Measurements from ENCODE around the gene DRC1.

The DRC1 gene

DNA sequence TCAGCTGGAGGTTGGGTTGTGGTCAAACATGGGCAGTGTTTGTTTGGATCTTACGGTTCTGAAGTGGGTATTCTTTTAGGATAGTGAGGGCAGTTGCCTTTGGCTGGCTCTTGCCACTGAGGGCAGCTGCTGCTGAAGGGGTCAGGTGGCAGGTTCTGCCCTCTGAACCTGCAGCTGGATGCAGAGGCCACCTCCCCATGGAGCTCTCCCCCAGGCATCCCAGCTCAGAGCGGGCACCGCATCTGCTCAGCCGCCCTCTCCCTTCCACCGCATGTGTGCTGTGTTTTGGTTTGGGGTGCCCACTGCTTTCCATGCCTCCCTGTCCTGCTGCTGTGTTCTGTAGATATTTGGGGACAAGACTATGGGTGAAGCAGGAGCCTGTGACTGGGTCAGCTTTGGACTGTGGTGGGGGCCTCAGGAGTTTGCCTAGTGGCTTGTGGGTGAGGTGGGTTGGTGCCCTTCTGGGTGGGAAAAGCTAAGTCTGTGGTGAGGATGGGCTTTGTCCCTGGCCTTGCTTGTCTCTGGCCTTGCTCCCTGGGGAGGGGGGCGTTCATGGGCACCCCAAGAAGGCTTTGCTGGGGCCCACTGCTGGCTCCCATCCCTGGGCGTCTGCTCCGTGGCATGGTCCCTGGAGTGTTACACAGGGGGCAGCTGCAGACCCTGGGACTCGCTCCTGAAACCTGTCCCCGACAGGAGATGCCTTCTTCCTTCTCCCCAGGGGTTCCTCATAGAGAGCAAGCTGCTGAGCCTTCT lies 47.7 kb downstream of the DRC1 start:
- DNase-seq, result no peak

DNA sequence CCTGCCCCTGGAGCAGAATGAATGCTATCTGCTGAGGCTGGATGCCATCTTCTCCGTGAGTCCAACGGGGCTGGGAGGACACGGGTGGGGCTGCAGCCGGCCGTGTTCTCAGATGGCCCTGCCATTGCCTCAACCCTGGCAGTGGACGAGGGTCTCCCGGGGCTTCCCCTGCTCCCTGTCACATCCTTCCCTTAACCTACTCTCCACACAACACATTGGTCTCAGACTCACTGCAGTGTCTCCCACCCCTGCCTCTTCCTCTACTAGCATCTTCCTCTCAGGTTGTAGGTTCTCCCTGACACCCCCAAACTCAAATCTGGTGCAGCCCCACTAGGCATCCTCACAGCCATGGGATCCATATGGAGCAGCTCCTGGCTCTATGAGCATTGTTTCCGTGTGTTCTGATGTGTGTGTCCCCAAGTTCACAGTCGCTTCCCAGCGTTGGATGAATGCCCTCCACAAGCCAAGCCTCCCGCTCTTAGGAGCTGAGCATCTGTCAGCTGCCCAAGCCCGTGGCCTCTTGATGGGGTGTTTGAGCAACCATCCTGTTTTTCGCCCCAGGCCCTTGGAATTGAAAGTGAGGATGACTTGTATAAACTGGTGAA lies 48.4 kb downstream of the DRC1 start:
- no peak for DNase-seq

DNA sequence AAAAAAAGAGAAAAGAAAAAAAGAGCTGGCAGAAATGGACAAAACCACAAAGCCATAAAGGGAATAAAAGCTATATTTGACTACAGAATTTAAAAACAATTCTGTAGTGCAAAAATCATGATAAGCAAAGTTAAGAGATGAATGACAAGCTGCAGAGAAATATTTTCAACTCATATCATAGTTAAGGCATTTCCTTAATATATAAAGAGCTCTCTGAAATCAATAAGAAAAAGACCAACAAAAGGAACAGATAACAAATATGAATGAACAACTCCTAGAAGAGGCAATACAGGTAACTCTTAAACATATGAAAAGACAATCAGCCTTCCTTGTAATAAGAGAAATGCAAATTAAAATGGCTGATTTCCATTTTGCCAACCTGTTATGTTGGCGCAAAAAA lies 50.0 kb downstream of the DRC1 start:
- DNase-seq, result no peak

DNA sequence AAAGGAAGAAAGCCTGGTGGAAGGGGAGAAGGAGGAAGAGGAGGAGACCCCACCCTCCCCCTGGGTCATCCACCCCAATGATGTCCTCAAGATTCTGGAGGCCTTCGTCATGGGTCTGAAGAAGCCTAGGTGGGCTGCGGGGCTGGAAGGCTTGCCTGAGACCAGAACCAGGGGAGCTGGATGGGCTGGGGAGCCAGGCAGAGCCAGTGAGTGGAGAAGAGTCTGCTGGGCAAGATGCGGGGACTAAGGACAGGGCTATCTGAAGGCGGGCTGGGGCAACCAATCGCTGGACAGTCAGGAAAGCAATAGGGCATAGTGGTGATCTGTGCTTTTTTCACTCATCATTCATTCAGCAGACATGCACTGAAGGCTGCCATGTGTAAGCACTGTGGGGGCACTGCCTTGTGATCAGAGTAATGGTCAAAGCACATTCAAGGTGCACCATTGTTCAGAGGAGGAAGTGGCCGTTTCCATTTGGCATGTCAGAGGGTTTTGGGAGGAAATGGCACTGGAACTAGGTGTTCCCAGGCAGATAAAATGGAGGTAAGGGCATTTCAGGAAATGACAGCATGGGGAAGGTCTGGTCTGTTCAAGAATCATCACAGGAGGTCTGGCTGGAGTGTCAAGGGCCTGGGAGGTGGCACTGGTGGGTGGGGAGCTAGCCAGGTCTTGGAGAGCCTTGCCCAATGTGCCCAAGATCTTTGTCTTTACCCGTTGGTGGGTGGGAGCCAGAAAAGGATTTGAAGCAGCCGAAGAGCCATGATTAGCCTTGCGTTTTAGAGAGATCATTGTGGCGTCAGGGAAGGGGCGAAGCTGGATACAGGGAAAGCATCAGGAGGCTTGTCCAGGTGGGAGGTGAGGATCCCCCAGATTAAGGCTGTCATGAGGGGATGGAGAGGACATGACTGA lies 52.0 kb downstream of the DRC1 start:
- no peak for DNase-seq

DNA sequence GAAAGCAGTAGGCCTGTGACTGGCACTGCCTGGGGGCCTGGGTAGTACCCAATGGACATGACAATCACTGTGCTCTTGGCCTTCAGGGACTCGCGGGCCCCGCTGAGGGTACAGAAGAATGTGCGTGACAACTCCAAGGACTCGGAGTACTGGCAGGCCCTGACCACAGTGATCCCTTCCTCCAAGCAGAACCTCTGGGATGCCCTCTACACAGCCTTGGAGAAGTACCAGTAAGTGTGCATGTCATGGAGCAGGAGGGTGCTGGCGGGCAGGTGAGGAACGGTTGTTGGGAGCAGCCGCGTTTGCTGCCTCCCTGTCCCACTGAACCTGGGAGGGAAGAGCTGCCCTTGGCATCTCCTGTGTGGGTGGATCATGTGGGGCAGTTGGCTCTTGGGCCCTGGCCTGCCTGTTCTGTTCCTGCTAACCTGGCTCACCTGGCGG lies 52.9 kb downstream of the DRC1 start:
- DNase-seq, result no peak

DNA sequence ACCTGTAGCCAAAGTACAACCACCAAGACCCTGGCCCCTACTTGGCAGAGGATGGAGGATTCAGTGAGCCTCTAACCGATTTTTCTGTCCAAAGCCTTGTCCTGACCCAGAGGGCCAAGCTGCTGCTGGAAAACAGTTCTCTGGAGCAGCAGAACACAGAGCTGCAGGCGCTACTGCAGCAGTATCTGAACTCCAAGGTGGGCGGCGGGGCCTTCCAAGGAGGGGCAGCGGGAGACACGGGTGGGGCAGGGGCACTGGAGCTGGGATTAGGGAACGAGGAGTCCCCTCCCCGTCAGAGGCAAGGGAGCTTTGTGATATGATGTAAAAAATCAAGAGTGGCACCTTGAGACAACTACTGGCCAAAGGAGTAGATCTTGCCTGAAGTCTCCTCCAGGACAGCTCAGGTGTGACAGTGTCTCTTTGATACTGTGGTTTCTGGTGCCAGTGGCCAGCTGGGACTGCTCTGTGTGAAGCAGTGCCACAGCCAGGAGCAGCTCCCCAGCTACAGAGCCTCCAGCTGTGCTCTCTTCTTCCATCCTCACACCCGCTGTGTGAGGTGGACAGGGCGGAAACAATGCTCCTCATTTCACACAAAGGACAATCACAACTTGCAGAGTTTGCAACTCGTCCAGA lies 53.4 kb downstream of the DRC1 start:
- DNase-seq, result no peak

DNA sequence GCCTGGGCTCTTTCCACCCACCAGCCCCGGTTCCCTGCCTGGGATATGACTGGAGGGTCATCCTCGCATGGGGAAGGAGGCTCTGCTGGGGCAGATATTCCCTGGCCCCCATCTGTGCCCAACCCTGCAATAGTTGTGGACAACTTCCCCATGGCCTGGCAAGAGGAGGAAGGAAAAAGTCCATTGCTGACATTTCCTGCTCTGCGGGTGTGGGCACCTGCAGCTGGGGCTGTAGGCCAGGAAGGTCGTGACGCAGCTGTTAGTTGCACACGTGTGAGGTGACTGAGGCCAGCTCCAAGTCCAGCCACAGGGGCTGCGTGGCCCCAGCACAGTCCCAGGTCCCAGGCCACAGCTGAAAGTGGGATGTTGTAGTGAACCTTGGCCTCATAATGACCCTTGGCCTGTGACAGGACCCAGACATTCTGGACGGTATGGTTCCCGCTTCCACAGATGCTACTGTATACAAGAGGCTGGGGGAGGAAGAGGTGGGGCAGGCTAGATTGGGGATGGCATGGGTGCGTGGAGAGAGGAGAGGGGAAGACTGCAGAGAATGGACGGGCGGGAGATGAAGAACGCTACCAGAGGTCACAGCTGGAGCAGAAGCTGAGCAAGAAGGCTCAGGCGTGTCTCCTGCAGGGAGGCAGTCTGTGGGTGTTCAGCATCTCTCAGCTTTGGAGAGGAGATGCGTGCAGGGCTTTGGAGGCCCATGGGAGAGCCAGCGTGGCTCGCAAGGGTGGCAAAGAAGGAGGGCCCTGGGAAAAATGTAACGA lies 54.1 kb downstream of the DRC1 start:
- DNase-seq, result no peak

DNA sequence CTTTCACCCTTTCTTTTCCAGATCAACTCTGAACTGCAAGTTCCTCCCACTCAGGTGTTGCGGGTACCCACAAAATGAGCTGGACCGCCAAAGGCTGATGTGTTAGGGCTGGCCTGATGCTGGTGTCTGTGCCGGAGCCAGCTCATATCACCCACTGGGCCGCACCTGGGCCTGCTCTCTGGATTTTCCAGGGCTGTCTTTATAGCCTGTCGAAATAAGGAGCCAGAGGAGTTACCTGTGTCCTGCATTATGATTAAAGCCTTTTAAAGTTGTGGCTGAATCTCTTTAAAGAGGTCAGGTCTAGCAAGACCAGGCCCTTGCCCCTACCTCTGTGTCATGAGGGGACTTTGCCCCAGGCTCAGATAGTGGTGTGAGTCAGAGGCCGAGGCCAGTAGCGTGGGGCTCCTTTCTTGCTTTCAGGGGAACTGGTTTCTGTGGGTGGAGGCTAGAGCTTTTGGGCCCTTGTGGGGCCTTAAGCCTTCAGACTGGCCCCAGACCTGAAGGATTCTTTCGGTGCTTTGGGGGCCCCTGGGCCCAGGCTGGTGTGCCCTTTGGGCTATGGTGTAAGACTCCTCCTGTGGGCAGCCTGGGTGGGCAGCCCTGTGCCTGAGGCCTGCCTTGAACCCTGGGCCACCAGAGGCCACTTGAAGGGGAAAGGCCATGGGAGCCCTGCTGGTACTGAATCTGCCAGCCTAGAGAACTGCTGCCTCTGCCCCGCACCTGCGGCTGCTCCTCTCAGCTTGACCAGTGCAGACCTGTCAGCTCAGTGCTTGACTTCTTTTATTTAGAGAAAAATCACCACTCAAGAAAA lies 54.9 kb downstream of the DRC1 start:
- DNase-seq, result no peak

DNA sequence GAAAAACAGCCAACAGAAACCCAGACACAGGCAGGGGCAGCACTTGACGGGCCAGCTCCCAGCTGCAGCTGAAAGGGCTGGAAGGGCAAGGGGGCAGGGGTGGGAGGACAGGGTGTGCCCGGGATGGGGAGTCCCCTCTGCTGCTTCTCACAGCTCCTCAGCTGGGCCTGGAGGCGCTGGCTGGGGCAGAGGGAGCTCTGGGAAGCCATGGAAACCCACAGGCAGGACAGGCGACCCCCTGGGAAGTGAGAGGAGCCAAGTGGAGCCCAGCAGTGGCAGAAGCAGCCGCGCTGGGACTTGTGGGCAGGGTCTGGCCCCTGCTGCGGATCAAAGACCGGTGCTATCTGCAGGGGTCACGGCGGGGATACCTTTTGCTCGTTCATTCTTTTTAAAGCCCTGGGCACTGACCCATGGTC lies 55.5 kb downstream of the DRC1 start:
- DNase-seq, result no peak

DNA sequence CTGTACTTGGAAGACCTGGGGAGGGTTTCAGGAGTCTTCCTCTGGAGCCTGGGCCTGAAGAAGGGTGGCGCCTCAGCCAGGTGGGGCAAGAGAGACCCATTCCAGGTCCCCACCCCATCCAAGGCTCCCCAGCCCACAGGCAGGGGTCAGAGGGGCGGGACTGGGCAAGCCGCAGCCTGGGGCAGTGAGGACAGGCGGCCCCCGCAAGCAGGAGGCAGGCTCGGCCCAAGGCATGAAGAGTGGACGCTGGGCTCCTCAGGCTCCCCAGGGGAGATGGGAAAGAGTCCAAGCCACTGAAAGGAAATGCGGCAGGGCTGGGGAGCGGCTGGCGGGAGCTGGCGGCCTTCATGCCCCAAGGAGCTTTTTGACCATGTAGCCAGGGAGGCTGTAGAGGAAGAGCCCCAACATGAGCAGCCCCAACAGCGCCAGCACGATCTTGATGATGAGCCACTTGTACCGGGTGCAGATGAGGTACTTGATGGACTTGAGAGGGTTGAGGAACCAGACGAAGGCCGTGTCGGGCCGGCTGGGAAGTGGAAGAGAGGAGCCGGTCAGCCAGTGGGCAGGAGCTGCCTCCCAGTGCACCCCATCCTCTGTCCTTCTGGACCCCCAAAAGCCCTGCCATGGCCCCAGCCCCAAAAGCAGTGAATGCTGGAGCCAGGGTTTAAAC lies 56.1 kb downstream of the DRC1 start:
- DNase-seq, result no peak

DNA sequence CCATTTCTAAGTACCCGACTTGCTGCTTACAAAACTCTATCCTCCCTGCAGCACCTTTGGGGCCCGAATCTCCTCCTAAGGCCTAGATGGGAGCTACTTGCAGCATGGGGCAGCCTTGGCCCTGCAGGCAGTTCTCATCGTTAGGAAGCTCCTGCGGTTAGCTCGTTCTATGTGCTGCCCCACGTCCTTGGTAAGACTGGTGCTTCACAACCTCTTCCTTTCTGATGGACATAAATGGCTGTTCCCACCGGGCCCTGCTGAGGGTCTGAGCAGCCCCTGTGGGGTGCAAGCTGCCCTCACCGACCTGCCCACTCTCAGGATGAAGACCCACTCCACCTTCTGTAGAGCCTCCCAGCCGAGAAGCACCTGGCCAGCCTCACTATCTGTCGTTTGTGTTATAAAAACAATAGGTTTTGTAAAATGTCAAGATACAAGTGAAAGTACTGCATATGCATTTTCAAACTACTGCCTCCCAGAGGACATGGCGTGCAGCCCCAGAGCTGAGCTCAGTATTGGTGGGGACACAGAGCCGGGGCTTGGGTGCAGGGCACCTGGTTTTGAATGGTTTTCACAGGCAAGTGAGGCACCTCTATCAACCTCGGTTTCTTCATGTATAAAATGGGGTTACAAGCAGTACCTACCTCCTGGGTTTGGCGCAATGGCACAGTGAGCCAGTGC lies 56.8 kb downstream of the DRC1 start:
- DNase-seq, result no peak

DNA sequence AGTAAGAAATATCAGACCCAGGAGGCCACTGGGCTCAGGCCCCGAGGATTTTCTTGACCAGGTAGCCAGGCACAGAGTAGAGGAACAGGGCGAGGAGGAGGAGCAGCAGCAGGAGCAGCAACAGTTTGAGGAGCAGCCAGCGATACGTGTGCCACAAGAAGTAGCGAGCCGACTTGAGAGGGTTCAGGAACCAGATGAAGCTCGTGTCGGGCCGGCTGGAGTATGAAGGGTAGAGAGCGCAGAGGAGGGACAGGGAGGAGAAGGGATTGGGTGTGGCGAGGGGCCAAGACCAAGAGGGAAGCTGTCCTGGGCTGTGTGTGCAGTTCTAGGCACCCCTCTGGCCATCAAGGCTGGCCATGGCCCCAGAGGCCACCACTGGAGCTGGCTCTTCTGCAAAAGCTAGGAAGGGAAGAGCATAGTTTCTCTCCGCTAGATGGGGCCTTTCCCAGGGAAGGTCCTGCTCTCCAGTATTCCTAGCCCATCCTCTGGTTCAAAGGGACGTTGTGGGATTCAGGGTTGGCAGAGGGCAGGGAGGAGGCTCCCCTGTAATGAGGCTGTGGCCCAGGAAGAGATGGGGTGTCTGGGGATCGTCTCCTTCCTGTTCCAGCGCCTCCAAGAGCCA lies 58.4 kb downstream of the DRC1 start:
- no peak for DNase-seq

DNA sequence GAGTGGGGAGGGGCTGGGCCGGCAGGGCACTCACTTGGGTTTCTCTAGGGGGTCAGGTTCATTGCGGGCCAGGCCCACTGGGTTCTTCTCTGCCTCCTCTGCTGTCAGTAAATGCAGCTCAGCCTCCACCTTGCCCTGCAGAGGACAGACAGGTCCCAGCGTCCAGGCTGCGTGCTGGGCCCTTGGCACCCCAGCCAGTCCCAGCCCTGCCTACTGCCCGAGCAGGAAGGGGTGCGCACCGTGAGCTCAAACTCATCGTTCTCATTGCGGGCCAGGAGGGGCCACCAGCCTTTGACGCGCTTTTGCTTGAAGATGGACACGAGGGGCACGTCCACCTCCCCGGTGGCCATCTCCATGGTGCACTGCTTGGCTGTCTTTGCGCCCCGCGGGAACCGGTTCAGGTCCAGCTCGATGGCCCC lies 58.9 kb downstream of the DRC1 start:
- DNase-seq, result no peak

DNA sequence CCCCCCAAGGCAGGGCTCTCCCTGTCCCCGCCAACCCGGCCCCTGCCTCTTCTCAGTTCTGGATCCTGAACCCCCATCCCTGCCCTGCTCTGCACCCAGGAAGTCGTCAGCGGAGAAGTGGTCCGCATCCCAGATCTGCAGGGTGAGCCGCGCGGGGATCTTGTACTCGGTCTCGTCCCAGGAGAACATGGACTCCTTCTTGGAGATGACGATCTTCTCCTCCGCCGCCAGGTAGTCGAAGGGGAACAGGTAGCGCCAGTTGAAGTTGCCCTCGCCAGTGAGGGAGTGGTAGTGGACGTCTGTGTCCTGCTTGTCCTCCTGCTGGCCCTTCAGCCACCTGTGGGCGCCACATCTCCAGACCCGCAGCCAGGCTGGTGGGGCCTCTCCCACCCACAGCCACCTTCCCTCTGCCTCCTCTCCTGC lies 59.9 kb downstream of the DRC1 start:
- DNase-seq, result no peak

DNA sequence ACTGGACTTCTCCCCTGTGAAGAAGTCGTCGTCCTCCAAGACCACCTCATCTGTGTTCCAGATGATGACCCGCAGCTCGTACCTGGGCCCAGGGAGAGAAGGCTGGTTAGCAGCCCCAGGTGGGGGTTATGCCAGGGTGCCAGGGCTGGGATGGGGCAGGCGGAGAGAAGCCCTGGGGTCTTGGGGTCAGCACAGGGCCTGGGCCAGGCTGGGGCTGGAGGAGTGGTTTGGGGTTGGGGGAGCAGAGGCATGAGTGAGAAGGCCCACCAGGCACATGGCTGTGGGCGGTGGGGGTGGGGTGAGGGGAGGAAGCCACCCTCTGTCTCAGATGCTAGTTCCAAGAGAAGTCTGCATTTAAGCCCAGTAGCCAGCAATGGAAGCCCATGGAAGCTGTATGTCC lies 60.4 kb downstream of the DRC1 start:
- DNase-seq, result no peak

DNA sequence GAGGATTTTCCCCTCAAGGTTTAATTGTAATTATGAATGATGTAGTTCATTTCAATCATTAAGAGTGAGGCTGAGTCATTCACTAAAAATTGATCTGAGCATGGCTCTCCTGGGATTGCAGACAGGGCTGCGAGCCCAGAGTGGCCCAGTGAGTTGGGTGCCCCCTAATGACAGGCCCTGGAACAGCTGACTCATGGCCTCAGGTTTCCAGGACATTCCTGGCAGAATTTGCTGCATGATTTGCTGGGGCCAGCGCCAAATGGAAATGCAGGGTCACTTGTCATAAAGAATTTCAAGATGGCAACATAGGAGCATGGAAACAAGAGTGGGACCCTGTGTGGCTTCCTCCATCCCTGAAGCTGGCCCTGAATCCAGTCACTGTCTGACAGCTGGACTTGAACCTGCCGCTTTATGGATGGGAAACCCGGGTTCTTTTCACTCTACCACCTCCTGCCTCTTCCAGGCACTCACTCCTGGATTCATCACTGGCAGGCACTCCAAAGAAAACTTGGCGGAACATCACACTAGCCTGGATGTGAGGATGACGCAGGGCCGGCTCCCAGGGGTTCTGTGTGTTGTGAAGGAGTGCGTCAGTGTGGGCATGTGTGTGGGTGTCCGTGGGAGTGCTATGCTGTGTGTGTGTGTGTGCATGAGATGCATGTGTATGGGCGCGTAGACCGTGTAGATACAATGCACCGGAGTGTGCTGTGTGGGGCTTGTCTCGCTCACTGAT lies 61.0 kb downstream of the DRC1 start:
- peak; percentile 78 for DNase-seq

DNA sequence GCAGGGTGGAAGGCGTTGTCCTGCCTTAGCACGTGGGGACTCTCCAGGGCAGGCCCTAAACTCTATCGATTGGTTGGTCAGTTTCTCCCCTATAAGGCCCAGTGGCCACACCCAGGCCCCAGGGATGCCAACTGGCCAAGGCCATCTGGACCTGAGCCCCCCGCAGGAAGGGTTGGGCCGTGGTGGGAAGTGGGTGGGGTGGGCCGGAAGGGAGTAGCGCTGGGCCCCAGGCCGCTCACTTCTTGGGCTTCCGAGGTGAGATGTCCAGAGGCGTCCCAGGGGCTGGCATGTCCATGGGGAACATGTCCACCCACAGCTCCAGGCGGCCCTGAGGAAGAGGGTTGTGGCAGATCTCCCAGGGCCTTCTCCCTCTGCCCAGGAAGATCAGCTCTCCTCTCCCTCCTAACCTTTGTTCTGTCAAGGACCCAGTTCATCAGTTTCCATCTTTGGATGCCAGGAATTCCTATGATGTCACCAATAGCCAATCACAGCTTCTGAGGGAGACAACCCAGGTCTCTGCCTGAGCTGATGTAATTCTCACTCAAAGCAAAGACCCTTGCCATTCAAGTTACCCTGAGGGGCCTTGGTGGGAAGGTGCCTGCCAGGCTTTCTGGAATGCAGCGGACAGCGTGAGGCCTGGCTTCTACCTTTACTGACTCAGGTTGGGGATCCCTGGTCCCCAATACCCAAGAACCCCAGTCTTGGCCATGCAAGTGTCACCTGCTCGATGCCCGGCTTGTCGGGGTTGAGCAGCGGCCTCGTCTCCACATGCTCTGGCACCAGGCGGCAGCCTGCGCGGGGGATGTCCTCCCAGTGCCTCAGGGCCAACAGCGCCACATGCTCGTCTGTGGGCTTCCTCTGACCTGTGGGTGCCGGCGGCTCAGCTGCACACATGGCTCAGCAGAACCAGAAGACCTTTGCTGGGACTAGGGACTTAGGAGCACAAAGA lies 61.8 kb downstream of the DRC1 start:
- DNase-seq, result no peak
